ENCODE data around the gene CHST11. TPM values are rescaled to one million over a fixed set of nuclear protein-coding genes. Genes with fewer than 3 reads are reported as not detected.
"Not testable (repeated sequence)": the region's sequence is repeated elsewhere in the genome, so short reads cannot be mapped to it uniquely, and the experiment has no call there.

The CHST11 gene
- total RNA-seq, 1 experiment from 2014 or later: 8.4 TPM

DNA sequence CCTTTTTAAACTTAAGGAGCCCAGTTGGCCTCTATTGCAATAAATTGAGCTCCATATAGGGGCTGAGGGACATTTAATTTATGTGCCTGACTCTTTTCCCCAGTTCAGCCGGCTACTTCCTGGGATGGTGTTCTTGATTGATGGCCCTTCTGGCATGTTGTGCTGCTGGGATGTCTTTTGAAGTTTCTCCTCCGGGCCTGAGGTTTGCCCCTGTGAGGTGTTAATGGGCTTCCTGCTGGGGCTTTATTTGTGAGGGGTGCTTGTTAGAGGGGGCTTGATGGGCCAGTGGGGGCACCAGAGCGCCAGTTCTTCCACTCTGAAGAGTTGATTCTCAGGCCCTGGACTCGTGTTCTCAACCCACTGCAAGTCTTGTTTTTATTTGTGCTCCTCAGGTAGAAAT, 69.6 kb downstream of the CHST11 start:
- no peak for DNase-seq (ENCODE audit: low spot score)

DNA sequence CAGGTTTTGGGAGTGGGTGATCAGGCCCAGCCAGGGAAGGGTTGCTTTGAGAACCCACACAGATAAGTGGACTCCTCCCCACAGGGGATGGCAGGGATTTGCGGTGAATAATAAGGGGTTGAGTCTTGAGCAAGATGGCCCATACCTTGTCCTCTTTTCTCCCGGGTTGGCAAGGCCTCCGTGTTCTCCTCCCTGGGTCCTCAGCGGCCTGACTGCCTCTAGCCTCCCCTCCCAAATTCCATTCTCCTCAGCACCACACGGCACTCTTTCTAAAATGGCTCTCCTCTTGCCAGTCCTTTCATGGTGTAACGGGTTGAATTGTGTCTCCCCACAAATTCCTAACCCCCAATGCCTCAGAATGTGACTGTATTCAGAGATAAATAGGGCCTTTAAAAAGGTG, 70.0 kb downstream of the CHST11 start:
- no peak for DNase-seq (ENCODE audit: low spot score)

DNA sequence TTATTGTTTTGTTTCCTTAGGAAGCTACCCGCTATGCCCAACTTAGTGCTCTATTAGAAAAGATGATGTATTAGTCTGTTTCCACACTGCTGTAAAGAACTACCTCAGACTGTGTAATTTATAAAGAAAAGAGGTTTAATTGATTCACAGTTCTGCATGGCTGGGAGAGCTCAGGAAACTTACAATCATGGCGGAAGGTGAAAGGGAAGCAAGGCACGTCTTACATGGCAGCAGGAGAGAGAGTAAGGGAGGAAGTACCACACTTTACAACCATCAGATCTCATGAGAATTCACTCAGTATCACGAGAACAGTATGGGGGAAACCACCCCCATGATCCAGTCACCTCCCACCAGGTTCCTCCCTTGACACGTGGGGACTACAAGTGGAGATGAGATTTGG, 70.9 kb downstream of the CHST11 start:
- not testable (repeated sequence) for DNase-seq (ENCODE audit: low spot score)

DNA sequence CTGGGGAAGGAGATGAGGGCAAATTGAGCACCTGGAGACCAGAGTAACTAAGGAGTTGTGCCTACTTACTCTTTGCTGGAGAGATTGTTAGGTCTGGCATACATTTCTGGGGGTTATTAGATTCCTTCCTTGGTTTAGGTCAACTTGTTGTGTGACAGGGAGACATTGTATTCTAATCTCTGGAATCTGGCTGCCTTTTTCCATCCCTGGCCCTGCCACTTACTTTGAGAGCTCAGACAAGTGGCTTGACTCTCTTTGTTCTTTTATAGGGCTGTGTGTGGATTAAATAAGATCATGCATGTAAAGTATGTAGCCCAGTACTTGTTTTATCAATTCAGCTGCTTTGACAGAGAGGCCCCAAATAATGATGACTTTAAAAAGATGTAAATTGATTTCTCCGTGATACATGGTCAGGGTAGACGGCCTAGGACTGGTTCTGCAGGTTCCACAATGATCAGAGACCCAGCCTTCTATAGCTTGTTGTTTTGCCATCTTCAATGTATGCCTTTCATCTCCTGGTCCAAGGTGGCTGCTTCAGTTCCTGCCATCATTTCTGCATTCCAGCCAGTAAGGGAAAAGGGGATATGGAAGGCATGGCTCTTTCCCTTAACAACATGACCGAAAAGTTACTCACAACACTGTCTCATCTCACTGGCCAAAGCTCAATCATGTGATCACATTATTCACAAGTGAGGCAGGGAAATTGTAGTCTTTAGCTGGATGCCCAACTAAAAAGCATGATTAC, 72.6 kb downstream of the CHST11 start:
- DNase-seq (ENCODE audit: low spot score): no peak

DNA sequence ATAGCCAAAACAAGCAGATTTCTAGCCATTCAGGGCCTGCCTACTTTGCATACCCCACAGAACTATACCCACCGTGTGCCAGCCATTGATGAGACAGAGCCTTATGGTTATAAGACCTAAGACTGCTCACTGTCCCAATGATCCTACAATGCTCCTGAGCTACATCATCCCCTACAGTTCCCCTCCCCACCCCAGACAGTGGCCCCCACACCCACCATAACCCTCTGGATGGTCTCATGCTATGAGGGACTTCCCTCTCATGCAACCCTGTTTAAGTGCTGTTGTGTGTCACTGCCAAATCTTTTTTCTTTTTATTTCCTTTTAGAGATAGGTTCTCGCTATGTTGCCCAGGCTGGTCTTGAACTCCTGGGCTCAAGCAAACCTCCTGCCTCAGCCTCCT, 75.9 kb downstream of the CHST11 start:
- no peak for DNase-seq (ENCODE audit: low spot score)

DNA sequence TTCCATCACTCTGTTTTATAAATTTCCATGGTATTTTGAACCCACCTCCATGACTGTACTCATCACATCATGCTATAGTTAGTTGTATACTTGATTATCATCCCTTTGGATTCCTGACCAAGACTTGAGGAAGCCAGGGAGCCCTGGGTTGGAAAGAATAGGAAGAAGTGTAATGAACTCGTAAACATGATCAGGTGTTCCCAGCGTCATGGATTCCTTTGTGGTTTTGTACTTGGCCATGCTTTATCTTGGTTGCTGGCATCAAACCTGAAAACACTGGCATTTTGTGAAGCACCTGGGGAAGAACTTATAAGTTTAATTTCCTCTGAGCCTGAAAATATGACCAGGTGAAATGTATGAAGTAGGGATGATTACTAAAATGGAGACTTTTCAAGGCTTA, 76.4 kb downstream of the CHST11 start:
- peak; percentile 1 for DNase-seq (ENCODE audit: low spot score)

DNA sequence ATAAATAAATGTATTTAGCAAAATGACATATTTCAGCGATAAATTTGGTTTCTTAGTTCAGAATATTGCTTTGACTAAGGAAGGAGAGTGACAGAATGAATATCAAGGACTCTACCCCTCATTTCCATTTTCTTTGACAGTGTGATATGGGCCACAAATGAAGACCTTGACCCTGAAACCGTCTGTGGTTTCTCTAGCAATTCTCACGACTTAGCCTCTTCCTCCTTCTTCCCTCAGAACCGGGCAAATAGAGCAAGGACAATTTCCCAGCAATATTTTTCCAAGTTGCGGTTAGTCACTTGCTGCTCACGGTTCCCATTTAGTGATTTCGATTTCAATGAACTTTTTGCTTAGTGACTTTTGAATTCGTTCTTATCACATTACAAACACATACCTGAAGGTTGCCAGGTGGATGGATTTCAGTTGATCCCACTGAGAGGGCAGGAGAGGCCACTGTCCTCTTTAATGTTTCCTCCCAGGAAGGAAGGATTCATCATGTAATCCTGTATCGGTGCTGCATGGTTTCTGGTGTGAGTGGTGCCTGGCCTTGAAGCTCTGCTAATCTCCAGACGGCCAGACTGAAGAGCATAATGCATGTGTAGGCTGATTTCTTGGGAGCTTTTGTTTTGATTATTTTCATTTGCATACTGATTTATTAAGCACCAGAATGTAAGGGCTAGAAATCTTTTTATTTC, 77.6 kb downstream of the CHST11 start:
- DNase-seq (ENCODE audit: low spot score): no peak

DNA sequence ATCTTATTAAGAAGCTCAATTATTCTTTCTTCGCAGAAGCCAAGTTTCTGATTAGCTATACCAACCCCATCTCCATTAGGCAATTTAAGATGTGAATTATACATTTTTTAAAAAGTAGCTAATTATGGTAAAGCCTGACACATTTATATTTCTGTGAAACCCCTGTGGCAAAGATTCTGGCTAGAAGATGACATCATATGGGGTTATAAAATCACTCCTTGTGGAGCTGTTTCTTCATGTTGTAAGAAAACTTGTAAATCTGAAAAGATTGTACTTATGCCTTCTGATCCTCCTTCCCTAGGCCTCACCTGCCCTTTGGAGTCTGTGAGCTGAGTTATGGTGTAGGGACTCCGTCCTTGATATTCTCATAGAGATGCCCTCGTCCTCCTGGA, 78.1 kb downstream of the CHST11 start:
- DNase-seq (ENCODE audit: low spot score): no peak

DNA sequence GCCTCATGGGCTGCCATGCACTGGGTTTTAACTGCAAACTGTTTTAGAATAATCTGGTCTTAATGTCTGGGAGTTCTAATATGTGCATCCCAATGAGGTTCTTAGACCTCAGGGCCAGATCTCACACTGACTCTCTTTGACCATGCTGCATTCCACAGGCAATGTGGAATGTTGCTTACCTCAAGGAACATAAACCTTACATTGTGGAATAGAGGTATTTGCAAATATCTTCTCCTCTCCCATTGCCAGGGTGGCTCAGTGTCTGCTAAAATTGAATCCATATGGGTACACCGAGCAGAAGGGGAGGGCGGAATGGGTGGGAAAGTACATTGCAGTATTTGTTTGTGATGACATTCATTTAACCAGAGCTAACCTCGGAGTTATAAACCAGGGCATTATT, 78.6 kb downstream of the CHST11 start:
- DNase-seq (ENCODE audit: low spot score): no peak

DNA sequence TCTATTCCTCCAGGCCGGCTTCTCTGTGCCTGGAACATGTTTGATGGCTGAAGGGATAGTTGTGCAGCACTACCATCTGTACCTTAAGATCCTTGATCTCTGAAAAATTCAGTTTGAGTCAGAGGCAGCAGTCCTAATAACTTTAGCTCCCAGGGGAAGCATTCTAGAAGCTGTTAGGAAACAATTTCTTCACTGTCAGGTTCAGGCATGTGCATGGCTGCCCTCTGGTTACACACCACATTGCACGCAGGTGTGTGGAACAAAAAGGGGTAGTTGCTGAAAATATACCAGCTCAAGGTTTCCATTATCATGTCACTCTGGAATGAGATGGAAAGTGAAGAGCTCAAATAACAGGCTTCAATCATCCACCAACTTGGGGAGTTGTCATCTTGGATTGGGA, 80.1 kb downstream of the CHST11 start:
- no peak for DNase-seq (ENCODE audit: low spot score)

DNA sequence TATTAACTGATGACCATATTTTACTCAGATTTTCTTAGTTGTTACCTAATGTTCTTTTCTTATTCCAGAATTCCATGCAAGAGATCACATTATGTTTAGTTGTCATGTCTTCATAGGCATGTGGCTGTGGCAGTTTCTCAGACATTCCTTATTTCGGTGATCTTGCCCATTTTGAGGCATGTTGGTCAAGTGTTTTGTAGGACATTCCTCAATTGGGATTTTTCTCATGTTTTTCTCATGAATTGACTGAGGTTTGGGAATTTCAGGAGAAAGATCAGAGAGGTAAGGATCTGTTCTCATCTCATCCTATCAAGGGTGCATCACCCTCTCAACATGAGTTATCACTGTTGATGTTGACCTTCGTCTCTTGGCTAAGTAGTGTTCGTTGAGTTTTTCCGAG, 81.3 kb downstream of the CHST11 start:
- DNase-seq (ENCODE audit: low spot score): no peak

DNA sequence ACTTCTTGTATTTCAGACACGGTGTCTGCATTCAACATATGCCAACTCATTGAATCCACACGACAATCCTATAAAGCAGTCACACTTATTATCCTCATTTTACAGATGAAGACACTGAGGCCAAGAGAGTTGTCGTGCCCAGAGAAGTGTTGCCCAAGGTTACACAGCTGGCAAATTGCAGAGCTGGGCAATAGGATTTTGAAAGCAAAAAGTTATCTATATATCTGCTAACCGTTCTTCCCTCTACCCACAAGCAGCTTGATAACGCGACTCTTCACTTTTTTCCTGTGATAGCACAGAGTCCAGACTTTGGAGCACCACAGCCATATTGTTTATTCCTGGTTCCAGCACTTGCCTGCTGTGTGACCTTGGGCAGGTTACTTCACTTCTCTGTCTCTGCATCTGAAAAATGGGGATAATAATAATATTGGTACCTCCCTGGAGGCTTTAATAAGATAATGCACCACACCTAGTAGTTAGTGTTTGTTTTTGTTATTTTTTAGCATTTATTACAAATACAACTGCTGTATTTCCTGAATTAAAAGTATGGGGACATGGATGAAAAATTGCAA, 82.2 kb downstream of the CHST11 start:
- DNase-seq (ENCODE audit: low spot score): no peak

DNA sequence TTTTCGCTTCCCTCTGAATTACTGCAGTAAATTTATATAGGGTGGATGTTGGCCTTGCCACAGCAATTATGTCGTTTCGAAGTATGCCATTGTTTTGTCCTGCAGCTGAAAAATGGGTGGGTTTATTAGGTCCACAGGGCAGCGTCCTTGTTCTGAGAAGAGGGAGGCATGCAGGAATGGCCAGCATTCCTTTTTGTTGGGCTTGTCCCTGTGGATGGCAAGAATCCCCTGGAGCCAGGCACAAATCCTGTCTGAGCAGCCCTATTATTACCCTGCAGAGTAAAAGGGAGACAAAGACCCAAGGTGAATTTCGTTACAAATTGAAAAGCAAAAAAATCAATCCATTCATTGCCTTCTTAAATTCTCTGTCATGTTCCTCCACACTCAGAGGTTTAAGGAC, 88.1 kb downstream of the CHST11 start:
- DNase-seq (ENCODE audit: low spot score): no peak

DNA sequence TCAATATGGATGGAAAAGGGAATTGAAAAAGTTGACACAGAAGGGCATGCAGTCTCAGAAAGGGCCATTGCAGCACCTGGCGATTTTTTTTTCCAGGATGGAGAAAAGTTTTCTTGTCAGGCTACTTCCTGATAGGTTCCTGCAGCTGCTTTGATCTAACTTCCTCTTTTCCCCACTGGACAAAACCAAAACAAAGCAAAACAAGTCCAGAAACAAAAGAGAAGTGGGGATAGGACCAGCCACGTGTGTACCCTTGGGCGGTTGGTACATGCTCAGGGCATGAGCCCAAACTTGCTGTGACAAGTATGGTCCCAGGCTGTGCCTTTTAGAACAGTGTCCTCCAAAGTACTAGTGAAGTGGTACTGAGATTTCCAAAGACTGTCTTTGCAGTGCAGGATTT, 89.8 kb downstream of the CHST11 start:
- DNase-seq (ENCODE audit: low spot score): no peak

DNA sequence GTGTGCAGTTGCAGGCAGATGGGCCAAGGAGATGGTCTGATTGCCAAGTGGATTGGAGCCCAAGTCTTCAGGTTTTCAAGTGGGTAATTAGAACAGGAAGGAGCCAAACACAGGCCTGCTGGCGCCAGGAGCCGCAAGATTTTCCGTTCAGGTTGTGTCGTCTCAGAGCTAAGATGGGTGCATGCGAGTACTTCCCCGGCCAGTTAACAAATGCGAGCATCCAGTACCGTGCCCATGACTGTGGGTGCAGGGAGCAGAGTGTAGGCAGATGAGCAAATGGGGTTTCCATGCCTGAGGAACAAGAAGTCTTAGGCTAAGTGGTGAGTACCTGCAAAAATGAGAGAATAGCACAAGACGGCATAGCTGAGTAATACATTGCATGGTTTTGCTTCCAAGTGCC, 90.5 kb downstream of the CHST11 start:
- no peak for DNase-seq (ENCODE audit: low spot score)

DNA sequence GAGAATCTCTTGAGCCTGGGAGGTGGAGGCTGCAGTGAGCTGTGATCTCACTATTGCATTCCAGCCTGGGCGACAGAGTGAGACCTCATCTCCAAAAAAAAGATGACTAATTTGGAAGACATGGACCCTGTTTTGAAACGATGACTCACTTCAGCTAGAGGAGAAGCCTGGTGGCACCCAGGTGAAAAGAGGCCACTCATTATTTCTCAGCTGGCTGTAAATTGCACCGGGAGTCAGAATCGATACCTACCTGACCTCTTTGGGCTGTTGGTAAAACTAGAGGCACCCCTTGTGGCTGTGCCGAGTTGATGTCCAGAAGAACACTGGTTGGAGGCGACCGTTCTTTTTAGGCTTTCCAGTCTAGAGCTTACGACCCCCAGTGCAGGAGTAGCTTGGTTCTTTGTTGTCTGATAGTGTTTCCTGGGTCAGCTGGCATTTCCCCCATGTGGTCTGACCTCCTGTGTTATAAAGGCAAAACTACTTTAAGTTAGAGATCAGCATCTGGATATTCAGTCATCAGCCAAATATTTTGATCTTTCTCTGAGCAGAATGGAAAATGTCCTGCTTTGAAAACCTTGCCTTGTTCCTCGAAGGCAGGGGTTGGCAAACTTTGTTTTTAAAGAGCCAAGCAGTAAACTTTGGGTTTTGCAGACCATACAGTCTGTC, 93.2 kb downstream of the CHST11 start:
- DNase-seq (ENCODE audit: low spot score): peak; percentile 31

DNA sequence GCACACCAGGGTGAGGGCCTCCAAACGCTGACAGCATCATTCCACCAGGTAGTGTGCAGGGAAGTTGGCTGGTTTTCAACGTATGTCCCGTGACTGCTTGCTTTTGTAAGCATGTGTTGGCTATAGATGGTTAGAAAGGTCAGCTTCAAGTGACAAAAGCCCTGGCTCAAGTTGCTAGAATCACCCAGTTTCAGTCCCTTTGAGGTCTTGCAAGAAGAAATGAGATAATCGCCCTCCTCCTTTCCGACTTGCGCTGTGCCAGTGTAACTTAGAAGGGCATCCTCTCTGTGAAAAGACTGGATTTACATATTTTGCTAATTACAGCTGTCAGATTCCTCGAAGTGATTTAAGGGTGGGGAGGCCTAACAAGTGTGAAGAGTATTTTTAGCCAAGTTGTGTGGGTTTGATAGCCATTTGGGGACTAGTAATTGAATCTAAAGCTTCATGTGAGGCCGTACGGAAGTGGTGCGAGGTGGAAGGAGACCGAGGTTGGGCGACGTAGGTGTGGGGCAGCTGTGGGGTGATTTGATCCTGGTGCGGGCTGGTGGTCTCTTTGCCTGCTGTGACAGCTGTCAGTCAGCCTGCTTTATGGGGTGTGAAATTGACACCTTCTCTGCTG, 94.7 kb downstream of the CHST11 start:
- no peak for DNase-seq (ENCODE audit: low spot score)

DNA sequence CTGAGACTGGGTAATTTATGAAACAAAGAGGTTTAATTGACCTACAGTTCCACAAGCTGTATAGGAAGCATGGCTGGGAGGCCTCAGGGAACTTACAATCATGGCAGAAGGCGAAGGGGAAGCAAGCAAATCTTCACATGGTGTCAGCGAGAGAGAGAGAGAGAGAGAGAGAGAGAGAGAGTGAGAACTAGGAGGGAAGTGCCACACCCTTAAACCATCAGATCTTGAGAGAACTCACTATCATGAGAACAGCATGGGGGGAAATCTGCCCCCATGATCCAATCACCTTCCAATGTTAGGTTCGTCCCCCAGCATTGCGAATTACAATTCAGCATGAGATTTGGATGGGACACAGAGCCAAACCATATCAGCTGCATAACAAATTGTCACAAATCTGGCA, 96.7 kb downstream of the CHST11 start:
- DNase-seq (ENCODE audit: low spot score): no peak

DNA sequence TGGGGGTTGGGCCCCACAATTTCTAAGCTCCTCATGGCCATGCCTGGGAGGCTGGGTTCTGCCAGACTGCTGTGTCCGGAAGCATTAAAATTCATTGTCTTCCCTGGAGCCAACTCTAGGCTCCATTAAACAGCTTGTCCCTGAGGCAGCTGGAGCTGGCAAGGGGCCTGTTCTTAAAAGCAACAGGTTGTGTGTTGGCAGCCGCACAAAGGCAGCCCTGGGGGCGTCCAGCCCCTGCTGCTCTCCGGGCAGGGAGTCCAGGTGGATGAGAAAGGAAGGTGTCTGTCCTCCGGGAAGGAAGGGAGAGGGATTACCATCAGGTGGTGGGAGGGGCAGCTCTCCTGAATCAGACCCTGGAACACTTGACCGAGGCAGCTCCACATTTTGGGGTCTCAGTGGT, 98.9 kb downstream of the CHST11 start:
- DNase-seq (ENCODE audit: low spot score): no peak

DNA sequence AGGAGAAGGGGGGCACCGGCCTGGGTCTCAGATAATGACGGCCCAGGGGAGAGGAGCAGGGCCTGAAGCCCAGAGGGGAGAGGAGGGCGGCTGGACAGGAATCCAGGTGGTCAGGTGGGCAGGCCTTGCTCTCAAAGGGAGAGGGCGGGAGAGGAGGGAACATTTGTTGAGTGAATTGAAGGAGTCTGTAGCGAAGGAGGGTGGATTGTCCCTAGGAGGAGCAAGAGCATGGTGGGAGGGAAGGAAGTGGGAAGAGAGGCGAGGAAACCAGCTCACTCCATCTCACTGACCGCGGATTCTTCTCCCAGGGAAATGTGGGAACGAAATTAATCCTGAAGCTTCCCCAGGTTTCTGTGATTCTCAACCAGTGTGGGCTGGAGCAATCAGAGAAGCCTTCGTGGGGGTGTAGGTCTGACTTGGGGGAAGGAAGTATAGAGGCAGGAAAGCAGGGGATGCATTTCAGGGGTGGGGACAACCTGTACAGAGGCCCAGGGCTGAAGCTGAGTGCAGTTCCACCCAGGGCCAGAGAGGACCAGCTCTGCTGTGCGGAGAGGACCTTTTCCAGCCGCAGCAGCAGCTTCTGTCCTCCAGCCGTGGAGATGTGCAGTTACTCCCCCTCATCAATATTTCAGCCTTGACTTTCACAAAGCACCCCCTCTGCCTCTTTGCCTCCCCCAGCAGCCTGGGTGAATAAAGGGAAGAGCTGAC, 100.9 kb downstream of the CHST11 start:
- no peak for DNase-seq (ENCODE audit: low spot score)

DNA sequence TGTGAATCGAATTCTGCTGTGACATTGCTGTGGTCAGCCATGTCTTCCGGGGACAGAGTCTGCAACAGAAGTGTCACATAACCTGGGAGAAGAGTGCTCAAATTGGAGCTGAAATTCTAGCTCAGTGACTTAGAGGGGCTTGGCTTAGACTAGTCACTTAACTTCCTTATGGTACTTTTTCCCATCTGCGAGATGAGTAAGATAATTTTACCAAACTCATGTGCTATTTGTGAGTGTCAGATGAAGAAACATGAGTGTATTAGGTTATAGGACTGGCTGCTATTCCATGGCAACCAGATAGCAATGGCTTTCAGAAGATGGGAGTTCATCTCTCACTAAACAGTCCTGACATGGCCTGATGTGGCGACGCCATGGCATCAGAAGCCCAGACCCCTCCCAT, 104.1 kb downstream of the CHST11 start:
- no peak for DNase-seq (ENCODE audit: low spot score)

DNA sequence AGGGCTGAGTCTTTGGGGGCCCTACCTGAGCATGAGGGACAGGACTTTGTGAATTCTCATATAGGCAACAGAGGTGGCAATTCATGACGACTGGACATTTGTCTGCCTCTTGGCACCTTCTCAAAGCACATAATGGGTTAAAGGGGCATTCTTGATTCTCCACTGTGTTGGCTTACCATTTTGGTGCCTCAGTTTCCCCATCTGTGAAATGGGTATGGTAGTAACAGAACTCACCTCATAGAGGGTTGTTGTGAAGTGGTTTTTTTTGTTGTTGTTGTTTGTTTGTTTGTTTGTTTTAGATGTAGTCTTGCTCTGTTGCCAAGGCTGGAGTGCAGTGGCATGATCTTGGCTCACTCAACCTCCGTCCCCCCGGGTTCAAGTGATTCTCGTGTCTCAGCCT, 106.0 kb downstream of the CHST11 start:
- DNase-seq (ENCODE audit: low spot score): no peak
